GM23338 (cell line): Measurements from ENCODE around the gene GNAI3. TPM values are rescaled to one million over a fixed set of nuclear protein-coding genes. Genes with fewer than 3 reads are reported as not detected.

ENCODE experiments used
- ATAC-seq: fragments of 200-7000 bp; cut with Tn5 transposase; 3 replicates; pipeline ENCODE4 v1.9.1; 2020
- DNase-seq: peaks from one replicate; pipeline ENCODE4 v3.0.0-alpha.2; 2015; ENCODE audit warnings: low spot score
- H2AFZ ChIP-seq: fragments of 200-600 bp; sonication (generic); 2 replicates; pipeline ENCODE4 v1.8.0; 2016; ENCODE audit warnings: antibody characterized with exemption, mild to moderate bottlenecking, moderate library complexity
- H3F3A ChIP-seq: fragments of 200-600 bp; sonication (generic); replicated peaks from 2 replicates; pipeline ENCODE4 v1.8.0; 2017; ENCODE audit warnings: antibody characterized with exemption, mixed run types, low read depth
- H3K27ac ChIP-seq: fragments of 200-600 bp; sonication (generic); 2 replicates; pipeline ENCODE4 v1.6.1; 2016; ENCODE audit warnings: low read depth
- H3K27me3 ChIP-seq: fragments of 200-600 bp; sonication (generic); 2 replicates; pipeline ENCODE4 v1.8.0; 2016; ENCODE audit warnings: mild to moderate bottlenecking, mixed run types, moderate library complexity; ENCODE audit not compliant: insufficient read depth
- H3K36me3 ChIP-seq: fragments of 200-600 bp; sonication (generic); 2 replicates; pipeline ENCODE4 v1.8.0; 2016; ENCODE audit warnings: mild to moderate bottlenecking; ENCODE audit not compliant: insufficient read depth
- H3K4me1 ChIP-seq: fragments of 200-600 bp; sonication (generic); 2 replicates; pipeline ENCODE4 v1.8.0; 2016; ENCODE audit warnings: mild to moderate bottlenecking, moderate library complexity; ENCODE audit not compliant: insufficient read depth
- H3K4me2 ChIP-seq: fragments of 200-600 bp; sonication (generic); 2 replicates; pipeline ENCODE4 v1.7.1; 2017; ENCODE audit warnings: mixed run types
- H3K4me3 ChIP-seq: fragments of 200-600 bp; sonication (generic); 2 replicates; pipeline ENCODE4 v1.6.1; 2016; ENCODE audit warnings: mixed run types
- H3K79me2 ChIP-seq: fragments of 200-600 bp; sonication (generic); replicated peaks from 2 replicates; pipeline ENCODE4 v1.8.0; 2017; ENCODE audit warnings: mild to moderate bottlenecking; ENCODE audit not compliant: insufficient read depth
- H3K9me2 ChIP-seq: fragments of 200-600 bp; sonication (generic); 2 replicates; pipeline ENCODE4 v1.8.0; 2017; ENCODE audit not compliant: insufficient read depth
- H4K20me1 ChIP-seq: fragments of 200-600 bp; sonication (generic); replicated peaks from 2 replicates; pipeline ENCODE4 v1.8.0; 2017; ENCODE audit warnings: mild to moderate bottlenecking; ENCODE audit not compliant: insufficient read depth
- H3K27ac Mint-ChIP-seq: 2 replicates; pipeline ENCODE4 v1.8.0; 2020; ENCODE audit warnings: inconsistent platforms, mild to moderate bottlenecking, moderate library complexity, mixed read lengths
- H3K27me3 Mint-ChIP-seq: 3 replicates; pipeline ENCODE4 v1.8.0; 2022; ENCODE audit warnings: low read depth, mild to moderate bottlenecking, moderate library complexity, mixed read lengths, inconsistent platforms; ENCODE audit not compliant: insufficient read depth, poor library complexity
- H3K36me3 Mint-ChIP-seq: 3 replicates; pipeline ENCODE4 v1.8.0; 2021; ENCODE audit warnings: low read depth, mild to moderate bottlenecking, inconsistent platforms, moderate library complexity, mixed read lengths
- H3K4me1 Mint-ChIP-seq: 3 replicates; pipeline ENCODE4 v1.8.0; 2020; ENCODE audit warnings: mild to moderate bottlenecking, inconsistent platforms, mixed read lengths
- H3K4me3 Mint-ChIP-seq: 3 replicates; pipeline ENCODE4 v1.8.0; 2021; ENCODE audit warnings: moderate library complexity, mild to moderate bottlenecking, inconsistent platforms, mixed read lengths
- H3K9me3 Mint-ChIP-seq: 3 replicates; pipeline ENCODE4 v1.8.0; 2020; ENCODE audit warnings: moderate library complexity, mild to moderate bottlenecking, inconsistent platforms, mixed read lengths
- CREB1 ChIP-seq: fragments of 250-450 bp; sonication (Bioruptor Pico); IDR thresholded peaks from 2 replicates; pipeline ENCODE4 v1.5.0; 2020; ENCODE audit warnings: low read depth, mild to moderate bottlenecking, moderate library complexity
- CTCF ChIP-seq, 2 experiments: fragments of 200-600 bp in 1 of 2; sonication (generic) in 1 of 2; conservative IDR thresholded peaks; 2 replicates each; pipeline versions ENCODE4 v1.5.1 to v1.6.1; 2016 to 2017; ENCODE audit warnings: antibody characterized with exemption in 2 of 2, low read depth in 2 of 2, mild to moderate bottlenecking in 2 of 2, moderate library complexity in 1 of 2
- ETS1 ChIP-seq: IDR thresholded peaks from 2 replicates; pipeline ENCODE4 v1.6.1; 2016; ENCODE audit warnings: antibody characterized with exemption
- JUNB ChIP-seq: IDR thresholded peaks from one replicate; pipeline ENCODE4 v1.6.1; 2016; ENCODE audit warnings: antibody characterized with exemption; ENCODE audit not compliant: unreplicated experiment
- POLR2AphosphoS5 ChIP-seq: IDR thresholded peaks from 2 replicates; pipeline ENCODE4 v1.6.1; 2016; ENCODE audit warnings: antibody characterized with exemption, low read depth
- STAT1 ChIP-seq: IDR thresholded peaks from one replicate; pipeline ENCODE4 v1.6.1; 2016; ENCODE audit warnings: antibody characterized with exemption; ENCODE audit not compliant: unreplicated experiment
- ZNF331 ChIP-seq: fragments of 250-450 bp; sonication (Bioruptor Pico); IDR thresholded peaks from 2 replicates; pipeline ENCODE4 v1.5.0; 2020; ENCODE audit warnings: low read depth, mild to moderate bottlenecking, moderate library complexity
- polyA plus RNA-seq: library from polyadenylated mRNA; unstranded; fragments of >200 nt; fragmentation: Nextera tagmentation; extraction: Ambion mirVana; gene quantifications from 2 replicates; pipeline ENCODE4 v1.2.1, GENCODE V29; 2016
- total RNA-seq: library from RNA; depleted of rRNA; stranded (reverse); fragments of >200 nt; shearing (Covaris generic); gene quantifications from 2 replicates; pipeline ENCODE4 v1.2.3, GENCODE V29; 2014

Gene GNAI3
- total and polyA plus RNA-seq, 2 experiments from 2014 or later = 4.5 to 10.2 TPM

DNA sequence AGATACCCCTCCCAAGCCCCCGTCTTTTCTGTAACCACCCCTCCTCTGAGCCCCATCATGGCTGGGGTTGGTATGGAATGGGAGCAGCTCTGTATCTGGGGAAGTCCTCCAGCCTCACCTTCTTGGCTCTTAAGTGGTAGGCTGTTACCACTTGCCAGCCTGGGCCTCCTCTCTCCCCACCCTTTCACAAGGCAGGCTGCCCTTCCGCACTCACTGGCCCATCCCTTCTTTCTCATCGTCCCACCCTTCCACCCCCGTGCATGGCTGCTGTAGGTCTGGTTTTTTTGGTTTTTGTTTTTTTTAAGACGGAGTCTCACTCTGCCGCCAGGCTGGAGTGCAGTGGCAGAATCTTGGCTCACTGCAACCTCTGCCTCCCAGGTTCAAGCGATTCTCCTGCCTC lies 49.3 kb upstream of the GNAI3 start (continued):
- TF ChIP-seq ZNF331 (CRISPR knock-in tag) (no peak), CREB1 (CRISPR knock-in tag) (no peak)

- DNase-seq (peak; percentile 90), ATAC-seq (peak; percentile 74)
- H3F3A ChIP-seq = no peaks in the 10 kb centered on the region
- H3K4me3 Mint-ChIP-seq = no peak overlapping the region
- peak; percentile 73 to 83 for TF ChIP-seq CTCF (conservative IDR thresholded peaks at IDR 0.05; ENCODE audit: low read depth in 2 of 2)
- TF ChIP-seq JUNB = no peak
- no peak overlapping the region for H2AFZ ChIP-seq
- H3K36me3 ChIP-seq = no peaks in the 10 kb centered on the region
- peaks cover 11% of the 10 kb centered on the region for H3K36me3 Mint-ChIP-seq
- no peak overlapping the region for H3K27ac Mint-ChIP-seq
- no peaks in the 10 kb centered on the region for H3K9me3 Mint-ChIP-seq
- H3K27ac ChIP-seq = no peak overlapping the region
- H3K4me1 Mint-ChIP-seq = peaks cover 28% of the 10 kb centered on the region
- peaks cover 14% of the 10 kb centered on the region for H3K27me3 Mint-ChIP-seq
- no peaks in the 10 kb centered on the region for H3K27me3 ChIP-seq
- no peak overlapping the region for H3K4me2 ChIP-seq
- no peaks in the 10 kb centered on the region for H4K20me1 ChIP-seq
- H3K79me2 ChIP-seq = no peaks in the 10 kb centered on the region
- no peaks in the 10 kb centered on the region for H3K9me2 ChIP-seq
- H3K4me3 ChIP-seq = no peak overlapping the region
- H3K4me1 ChIP-seq = peaks cover 16% of the 10 kb centered on the region
Measured at GRCh38 chr1:109499661-109500536, 48.5 kb upstream of the GNAI3 start.

DNA sequence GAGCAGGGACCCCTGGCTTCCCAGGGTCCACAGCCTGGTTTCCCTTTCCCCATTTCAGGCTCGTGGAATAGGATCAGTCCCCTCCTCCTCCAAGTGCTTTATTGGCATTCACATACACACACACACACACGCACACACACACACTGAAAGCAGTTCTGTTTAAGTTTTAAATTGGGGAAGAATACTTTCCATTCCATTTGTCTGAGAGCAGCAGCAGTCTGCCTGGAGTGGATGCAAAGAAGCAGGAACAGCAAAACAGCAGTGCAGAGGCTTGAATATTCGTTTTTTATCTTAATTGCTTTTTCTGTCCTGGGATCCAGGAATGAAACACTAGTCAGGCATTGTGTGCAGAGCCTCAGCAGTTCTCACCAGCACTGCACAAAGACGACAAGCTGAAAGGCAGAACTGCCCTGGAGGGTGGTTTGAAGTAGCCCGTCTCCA lies 47.5 kb upstream of the GNAI3 start:
- no peak overlapping the region for H3K27ac Mint-ChIP-seq
- no peak overlapping the region for H3K4me3 Mint-ChIP-seq
- H3K27me3 Mint-ChIP-seq = peaks cover 12% of the 10 kb centered on the region
- H3K36me3 ChIP-seq = no peaks in the 10 kb centered on the region
- ATAC-seq (no peak), DNase-seq (no peak)
- H3F3A ChIP-seq = no peaks in the 10 kb centered on the region
- no peaks in the 10 kb centered on the region for H3K9me3 Mint-ChIP-seq
- no peaks in the 10 kb centered on the region for H3K27me3 ChIP-seq
- H3K36me3 Mint-ChIP-seq = peaks cover 11% of the 10 kb centered on the region
- peaks cover 28% of the 10 kb centered on the region for H3K4me1 Mint-ChIP-seq
- no peak overlapping the region for H3K4me3 ChIP-seq
- H3K4me2 ChIP-seq = no peak overlapping the region
- no peaks in the 10 kb centered on the region for H4K20me1 ChIP-seq
- no peaks in the 10 kb centered on the region for H3K79me2 ChIP-seq
- H3K9me2 ChIP-seq = no peaks in the 10 kb centered on the region; the same call in 1 of the 2 replicates
- peaks cover 16% of the 10 kb centered on the region for H3K4me1 ChIP-seq
- no peak overlapping the region for H3K27ac ChIP-seq
- no peak overlapping the region for H2AFZ ChIP-seq
- TF ChIP-seq STAT1 (no peak), CTCF (conservative IDR thresholded peaks at IDR 0.05; ENCODE audit: low read depth in 2 of 2) (no peak), CREB1 (CRISPR knock-in tag) (no peak), POLR2AphosphoS5 (no peak), ETS1 (no peak)
